H1 (cell line): ENCODE results near the gene HS1BP3. TPM values are rescaled to one million over a fixed set of nuclear protein-coding genes. Genes with fewer than 3 reads are reported as not detected.

Experiments
- CTCF ChIA-PET: fragments of 300-600 bp; sonication (Branson Sonifier 250); formaldehyde crosslinking; loops from one replicate; lab custom pipeline; 2021; ENCODE audit not compliant: partially characterized antibody; lab: Charles Lee
- POLR2A ChIA-PET: fragments of 300-600 bp; sonication (Branson Sonifier 250); formaldehyde crosslinking; loops from one replicate; lab custom pipeline; 2021; ENCODE audit warnings: inconsistent platforms; ENCODE audit not compliant: partially characterized antibody; lab: Charles Lee
- DNase-seq, 2 experiments: peaks; one replicate each; pipeline versions ENCODE4 v3.0.0 to v3.0.0-alpha.2; 2010 to 2022; ENCODE audit warnings: low spot score in 2 of 2, low read depth in 1 of 2, mixed read lengths in 1 of 2
- FAIRE-seq: peaks from 2 replicates; lab custom pipeline; 2011; peaks lifted over from hg19 to GRCh38; lab: Jason Lieb, UNC
- H2AFZ ChIP-seq: 2 replicates; pipeline ENCODE4 v1.8.1; 2012; ENCODE audit warnings: low read length, inconsistent platforms
- H2AK5ac ChIP-seq: 2 replicates; pipeline ENCODE4 v1.6.1; 2013; ENCODE audit warnings: low read depth, low read length
- H2BK120ac ChIP-seq: replicated peaks from 2 replicates; pipeline ENCODE3; 2013; ENCODE audit warnings: low read depth, low read length, inconsistent platforms
- H2BK12ac ChIP-seq: 2 replicates; pipeline ENCODE4 v1.6.1; 2013; ENCODE audit warnings: low read depth, low read length
- H2BK15ac ChIP-seq: 2 replicates; pipeline ENCODE4 v1.6.1; 2013; ENCODE audit warnings: low read length
- H2BK20ac ChIP-seq: 2 replicates; pipeline ENCODE4 v1.6.1; 2013; ENCODE audit warnings: low read length
- H2BK5ac ChIP-seq: 2 replicates; pipeline ENCODE4 v1.6.1; 2013; ENCODE audit warnings: low read depth, low read length
- H3K14ac ChIP-seq: 2 replicates; pipeline ENCODE4 v1.6.1; 2013; ENCODE audit warnings: inconsistent platforms; ENCODE audit not compliant: insufficient read length
- H3K18ac ChIP-seq: 2 replicates; pipeline ENCODE4 v1.6.1; 2013; ENCODE audit warnings: low read length; ENCODE audit errors: extremely low read depth
- H3K23ac ChIP-seq: 2 replicates; pipeline ENCODE4 v1.6.1; 2013; ENCODE audit warnings: inconsistent platforms; ENCODE audit not compliant: insufficient read length
- H3K23me2 ChIP-seq: 2 replicates; pipeline ENCODE4 v1.6.1; 2013; ENCODE audit warnings: low read depth, low read length
- H3K27ac ChIP-seq: 2 replicates; pipeline ENCODE4 v1.6.1; 2011; ENCODE audit warnings: low read depth, low read length, inconsistent platforms
- H3K27me3 ChIP-seq, 4 experiments: replicated peaks in 1 of 4; 1 replicate in 1 of 4; 2 replicates in 3 of 4; pipeline versions ENCODE4 v1.6.1 to v1.8.1; 2011 to 2013; ENCODE audit warnings: low read length in 3 of 4, mild to moderate bottlenecking in 3 of 4, inconsistent platforms in 2 of 4, mixed read lengths in 2 of 4, moderate library complexity in 1 of 4; ENCODE audit not compliant: control insufficient read depth in 3 of 4, insufficient read depth in 3 of 4; ENCODE audit errors: extremely low read depth in 1 of 4
- H3K36me3 ChIP-seq, 4 experiments: 2 replicates each; pipeline versions ENCODE4 v1.6.1 to v1.8.1; 2011 to 2013; ENCODE audit warnings: mild to moderate bottlenecking in 4 of 4, low read length in 3 of 4, moderate library complexity in 2 of 4, control low read depth in 1 of 4, inconsistent platforms in 1 of 4; ENCODE audit not compliant: insufficient read depth in 4 of 4, control insufficient read depth in 2 of 4
- H3K4ac ChIP-seq: replicated peaks from 2 replicates; pipeline ENCODE3; 2013; ENCODE audit warnings: low read length, low read depth, mixed read lengths, inconsistent platforms; ENCODE audit not compliant: insufficient read length
- H3K4me1 ChIP-seq, 4 experiments: replicated peaks in 1 of 4; 1 replicate in 1 of 4; 2 replicates in 3 of 4; pipeline versions ENCODE4 v1.6.1 to v1.8.1; 2011 to 2013; ENCODE audit warnings: low read length in 3 of 4, inconsistent platforms in 2 of 4, mixed read lengths in 1 of 4; ENCODE audit not compliant: insufficient read depth in 4 of 4, control insufficient read depth in 3 of 4
- H3K4me2 ChIP-seq, 2 experiments: 2 replicates each; pipeline versions ENCODE4 v1.6.1 to v1.8.1; 2011 to 2013; ENCODE audit warnings: low read depth in 2 of 2, low read length in 2 of 2, control low read depth in 1 of 2, inconsistent platforms in 1 of 2, mild to moderate bottlenecking in 1 of 2; ENCODE audit not compliant: insufficient read depth in 1 of 2
- H3K4me3 ChIP-seq, 4 experiments: fragments of 200-600, 300-600 bp in 1 of 4; sonication (generic), shearing (Covaris generic), sonication (Bioruptor Twin) in 1 of 4; 2 replicates each; pipeline versions ENCODE4 v1.5.1 to v1.8.1; 2011 to 2016; ENCODE audit warnings: low read length in 4 of 4, low read depth in 3 of 4, control low read depth in 2 of 4, inconsistent platforms in 2 of 4, mild to moderate bottlenecking in 2 of 4, mixed read lengths in 1 of 4, moderate library complexity in 1 of 4; ENCODE audit not compliant: insufficient read depth in 2 of 4; ENCODE audit errors: extremely low read depth in 1 of 4
- H3K56ac ChIP-seq: replicated peaks from 2 replicates; pipeline ENCODE3; 2013; ENCODE audit warnings: low read depth, mild to moderate bottlenecking, mixed read lengths, low read length, inconsistent platforms; ENCODE audit not compliant: insufficient read length
- H3K79me1 ChIP-seq: 2 replicates; pipeline ENCODE4 v1.6.1; 2013; ENCODE audit warnings: low read depth, low read length, control low read depth
- H3K79me2 ChIP-seq, 2 experiments: 2 replicates each; pipeline versions ENCODE4 v1.6.1 to v1.8.1; 2012 to 2013; ENCODE audit warnings: low read length in 2 of 2, mild to moderate bottlenecking in 2 of 2, inconsistent platforms in 1 of 2; ENCODE audit not compliant: insufficient read depth in 2 of 2, control insufficient read depth in 1 of 2
- H3K9ac ChIP-seq, 4 experiments: replicated peaks in 1 of 4; 1 replicate in 1 of 4; 2 replicates in 3 of 4; pipeline versions ENCODE4 v1.6.1 to v1.8.1; 2011 to 2013; ENCODE audit warnings: low read depth in 3 of 4, low read length in 3 of 4, control low read depth in 2 of 4, mild to moderate bottlenecking in 2 of 4, moderate library complexity in 2 of 4, inconsistent platforms in 1 of 4; ENCODE audit errors: extremely low read depth in 1 of 4
- H3K9me3 ChIP-seq, 2 experiments: 2 replicates each; pipeline versions ENCODE4 v1.6.1 to v1.8.1; 2012 to 2013; ENCODE audit warnings: mild to moderate bottlenecking in 2 of 2, moderate library complexity in 2 of 2, control low read depth in 1 of 2, inconsistent platforms in 1 of 2, low read depth in 1 of 2, low read length in 1 of 2, mixed read lengths in 1 of 2; ENCODE audit not compliant: insufficient read depth in 2 of 2
- H4K20me1 ChIP-seq, 2 experiments: replicated peaks in 1 of 2; 2 replicates each; pipeline versions ENCODE3 to v1.8.1; 2011 to 2013; ENCODE audit warnings: inconsistent platforms in 2 of 2, low read length in 2 of 2, mild to moderate bottlenecking in 1 of 2; ENCODE audit not compliant: insufficient read depth in 2 of 2, control insufficient read depth in 1 of 2
- H4K5ac ChIP-seq: 2 replicates; pipeline ENCODE4 v1.6.1; 2013; ENCODE audit warnings: low read length, low read depth, mixed read lengths, inconsistent platforms; ENCODE audit not compliant: insufficient read length
- H4K8ac ChIP-seq: 2 replicates; pipeline ENCODE4 v1.8.0; 2013; ENCODE audit warnings: mild to moderate bottlenecking, moderate library complexity, low read length, inconsistent platforms; ENCODE audit not compliant: insufficient read depth; ENCODE audit errors: extremely low read depth
- H4K91ac ChIP-seq: replicated peaks from 2 replicates; pipeline ENCODE3; 2013; ENCODE audit warnings: low read length, mixed read lengths, inconsistent platforms; ENCODE audit not compliant: insufficient read length
- ASH2L ChIP-seq: fragments of 200-600, 300-600 bp; sonication (generic); IDR thresholded peaks from one replicate; pipeline ENCODE4 v1.7.1; 2017; ENCODE audit warnings: low read length
- EZH2 ChIP-seq: fragments of 200-600 bp; sonication (generic); IDR thresholded peaks from 2 replicates; pipeline ENCODE4 v1.7.1; 2012; ENCODE audit warnings: low read depth, mild to moderate bottlenecking, moderate library complexity, low read length, inconsistent platforms; ENCODE audit not compliant: severe bottlenecking
- SP4 ChIP-seq: IDR thresholded peaks from 2 replicates; pipeline ENCODE4 v1.6.1; 2012; ENCODE audit warnings: low read length, inconsistent platforms
- SUZ12 ChIP-seq: fragments of 200-600 bp; sonication (generic); IDR thresholded peaks from 2 replicates; pipeline ENCODE4 v1.6.1; 2012; ENCODE audit warnings: mild to moderate bottlenecking, inconsistent platforms, low read length, moderate library complexity, mixed read lengths
- WGBS, 2 experiments: shearing (Covaris generic) in 1 of 2; methylation state at CpG; one replicate each; pipeline versions ENCODE4 v1.1.6 to v1.1.7; 2013 to 2015; ENCODE audit warnings: low lambda C conversion rate in 2 of 2, mixed read lengths in 2 of 2, inconsistent platforms in 1 of 2, low coverage in 1 of 2, missing lambda C conversion rate in 1 of 2; ENCODE audit not compliant: insufficient replicate concordance in 2 of 2, insufficient coverage in 1 of 2, insufficient read length in 1 of 2; ENCODE audit errors: extremely low coverage in 1 of 2, missing lambda C conversion rate in 1 of 2; 5-methylcytosine and 5-hydroxymethylcytosine counted together
- polyA plus RNA-seq, 7 experiments: library from polyadenylated mRNA; depleted of rRNA in 3 of 7; stranded (reverse) in 5 of 7; unstranded in 2 of 7; fragments of >200 nt in 5 of 7; fragments of 200-250 nt in 2 of 7; gene quantifications; 1 replicate in 5 of 7; 2 replicates in 1 of 7; 4 replicates in 1 of 7; pipeline versions ENCODE4 v1.2.1 to v1.2.3, GENCODE V29; 2011 to 2013; ENCODE audit warnings: missing spikeins in 2 of 7, mixed read lengths in 2 of 7
- total RNA-seq: library from RNA; stranded (reverse); fragmentation: NEBNext Ultra II Directional; extraction: Animal tissue kit (Norgen Biotek cat#: 25700); gene quantifications from 2 replicates; pipeline ENCODE4 v1.2.1, GENCODE V29; 2021

The HS1BP3 gene
- total and polyA plus RNA-seq, 2 of the 8 experiments (the other 6 are each of a cell fraction or from before 2014, with no cell fraction given), result 11.1 to 11.3 TPM

DNA sequence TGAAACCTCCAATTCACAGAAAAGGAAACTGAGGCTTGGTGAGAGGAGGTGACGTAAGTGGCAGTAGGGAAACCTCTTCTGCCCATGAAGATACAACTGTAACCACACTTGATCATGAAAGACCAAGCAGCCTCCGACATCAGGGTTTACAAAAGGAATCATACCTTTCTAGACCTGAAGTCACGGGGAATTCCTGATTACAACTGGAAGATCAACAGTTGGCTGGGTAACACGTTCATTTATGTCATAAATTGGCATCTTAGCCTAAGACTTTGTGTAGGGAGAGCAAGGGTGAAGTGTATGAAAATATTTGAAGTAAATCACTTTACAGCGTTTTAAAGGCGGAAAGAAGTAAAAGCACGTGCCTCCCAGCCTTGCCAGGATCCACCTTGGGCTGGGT lies 922 bp downstream of the HS1BP3 start:
- Histone ChIP-seq H3K4me2 (peak overlapping the region; percentile 70 to 82), H4K20me1 (no peaks in the 10 kb centered on the region), H3K23me2 (peaks cover 7% of the 10 kb centered on the region; the same call in 1 of the 2 replicates), H3K27ac (no peak overlapping the region), H3K4me3 (peak overlapping the region in 3 of 4 experiments; percentile 44 to 63 (median 50); a peak in 5 of 8 replicates), H4K5ac (no peak overlapping the region), H2BK15ac (no peak overlapping the region), H3K36me3 (no peaks in the 10 kb centered on the region), H3K14ac (no peak overlapping the region), H3K79me2 (no peaks in the 10 kb centered on the region), H3K27me3 (peaks cover 0 to 4% (median under 1%) of the 10 kb centered on the region in 4 experiments; a peak in 4 of 7 replicates), H3K4me1 (peaks cover 0 to 11% (median 7%) of the 10 kb centered on the region in 4 experiments; a peak in 5 of 7 replicates), H2AFZ (no peak overlapping the region), H2BK12ac (peak overlapping the region; percentile 13; the same call in 1 of the 2 replicates), H4K8ac (no peak overlapping the region), H3K79me1 (no peaks in the 10 kb centered on the region), H3K18ac (no peak overlapping the region), H3K56ac (no peak overlapping the region), H3K9ac (no peak overlapping the region), H2BK20ac (no peak overlapping the region), H3K4ac (no peak overlapping the region), H3K9me3 (no peaks in the 10 kb centered on the region), H2AK5ac (no peak overlapping the region), H2BK5ac (no peak overlapping the region), H3K23ac (no peak overlapping the region), H2BK120ac (no peak overlapping the region), H4K91ac (no peak overlapping the region)
- CTCF ChIA-PET, result interaction anchor here (0.7 to 13.1 kb wide), 22 partner anchors 8 to 549 kb away, joined by 3 to 261 read pairs (median 8); partner anchors contain the start of gene RHOB
- FAIRE-seq (no peak), DNase-seq (no peak)
- POLR2A ChIA-PET, result interaction anchor here (0.5 to 2.7 kb wide), 6 partner anchors 11 to 208 kb away, joined by 3 to 19 read pairs (median 6); partner anchors contain the start of genes GDF7 and RHOB
- TF ChIP-seq SUZ12, result peak; percentile 17; the same call in 1 of the 2 replicates
- TF ChIP-seq EZH2, result no peak
- TF ChIP-seq SP4, result no peak
- TF ChIP-seq ASH2L, result no peak
- WGBS, 2 experiments, result 91% methylated on average over 7 of the region's 7 CpGs; no CpG with 5 or more reads in 1 of the 2 experiments
